Vagina (tissue), 2 donors: ENCODE results near the gene NHERF2.

Experiments
- CTCF ChIP-seq, 3 experiments: fragments of 450-650 bp in 2 of 3; fragments of 200-600 bp in 1 of 3; sonication (generic) in 1 of 3; IDR thresholded peaks; one replicate each; pipeline ENCODE4 v1.5.1; 2017 to 2019; ENCODE audit warnings: antibody characterized with exemption in 3 of 3, mild to moderate bottlenecking in 2 of 3, moderate library complexity in 2 of 3
- POLR2A ChIP-seq, 2 donors: fragments of 450-650 bp; IDR thresholded peaks; one replicate each; pipeline ENCODE4 v1.6.1; 2017; ENCODE audit warnings: antibody characterized with exemption in 2 of 2, mild to moderate bottlenecking in 2 of 2, moderate library complexity in 2 of 2
- POLR2AphosphoS5 ChIP-seq, 2 donors: sonication (generic); formaldehyde crosslinking; IDR thresholded peaks; one replicate each; pipeline ENCODE4 v1.9.0; 2017; ENCODE audit warnings: antibody characterized with exemption in 2 of 2, mild to moderate bottlenecking in 2 of 2, low read depth in 1 of 2; ENCODE audit not compliant: insufficient read depth in 1 of 2

DNA sequence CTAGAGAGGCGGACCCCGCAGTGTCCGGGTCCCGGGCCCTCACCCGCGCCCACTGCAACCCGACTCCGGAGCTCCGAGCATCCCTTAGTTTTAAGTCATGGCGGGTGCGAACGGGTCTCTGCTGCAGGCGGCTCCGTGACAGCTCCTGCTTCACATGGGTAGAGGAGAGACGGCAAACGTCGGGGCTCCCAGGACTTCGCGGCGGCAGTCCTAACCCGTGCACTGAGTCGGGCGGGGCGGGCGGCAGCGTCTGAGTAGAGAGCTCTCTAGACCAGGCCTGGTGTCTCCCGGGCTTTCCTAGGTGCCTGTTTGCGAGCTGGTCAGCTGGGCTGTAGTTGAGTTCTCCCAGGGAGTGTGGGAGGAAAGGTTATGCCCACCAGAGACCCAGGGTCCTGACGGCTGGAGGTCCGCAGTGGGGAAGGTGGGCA is 21.4 kb downstream of the NHERF2 start:
- TF ChIP-seq POLR2A (IDR thresholded peaks at IDR 0.05) (no peak), POLR2AphosphoS5 (IDR thresholded peaks at IDR 0.05; ENCODE audit: insufficient read depth in 1 of 2, low read depth in 1 of 2) (no peak), CTCF (IDR thresholded peaks at IDR 0.05) (no peak)
